Kidney (tissue), 2 donors: ENCODE measurements around the gene PLAC1. TPM values are rescaled to one million over a fixed set of nuclear protein-coding genes. Genes with fewer than 3 reads are reported as not detected.

Experiments used
- microRNA-seq: library from miRNA; unstranded; fragments of <30 nt; microRNA quantifications from one replicate; pipeline ENCODE4 v1.2.0, GENCODE V29; 2020
- polyA plus RNA-seq: library from polyadenylated mRNA; stranded (reverse); fragments of 350-450 nt; fragmentation: Illumina TruSeq; extraction: RNeasy Lipid Tissue Mini Kit (QIAGEN cat#74804); gene quantifications from one replicate; pipeline ENCODE4 v1.2.3, GENCODE V29; 2014; ENCODE audit warnings: low read depth, low replicate concordance; ENCODE audit not compliant: insufficient read depth
- total RNA-seq: library from RNA; stranded (reverse); fragmentation: NEBNext Ultra II Directional; extraction: Animal tissue kit (Norgen Biotek cat#: 25700); gene quantifications from one replicate; pipeline ENCODE4 v1.2.1, GENCODE V29; 2021
- donor health status: DM: yes; HTN: yes; CAD: no.

The PLAC1 gene
- total and polyA plus RNA-seq, 2 donors from 2014 or later: not detected

Small RNAs within 50 kb of the gene (microRNA-seq; reads per million reads assigned to microRNA genes)
- gene MIR424: 11,196 reads per million, percentile 95 among the genes with 10 or more reads in this experiment
- 7.8 reads per million, percentile 15 among the genes with 10 or more reads in this experiment for gene MIR450A1
- 9.1 reads per million, percentile 17 among the genes with 10 or more reads in this experiment for gene MIR450A2
- gene MIR450B: 6.1 reads per million, percentile 11 among the genes with 10 or more reads in this experiment
- gene MIR503: 81.2 reads per million, percentile 49 among the genes with 10 or more reads in this experiment
- gene MIR542: 215 reads per million, percentile 65 among the genes with 10 or more reads in this experiment

Other genes starting within 250 kb of the PLAC1 start
- gene HPRT1, start 198.3 kb downstream of the PLAC1 start, total RNA-seq: 57.8 TPM
- 75.0 TPM for gene HPRT1, start 198.3 kb downstream of the PLAC1 start, polyA plus RNA-seq
- gene PABIR2, start 138.7 kb upstream of the PLAC1 start, total RNA-seq: 23.2 TPM
- 17.2 TPM for gene PABIR2, start 138.7 kb upstream of the PLAC1 start, polyA plus RNA-seq